Fibroblast of mammary gland (primary cell): ENCODE data around the gene VGLL2.
A peak's percentile ranks its signal among the peaks of the same experiment; 100 is the strongest.

Experiments
- DNase-seq: peaks from one replicate; pipeline ENCODE4 v3.0.0-alpha.2; 2010; ENCODE audit warnings: low read depth
- H3K4me3 ChIP-seq: 2 replicates; pipeline ENCODE4 v1.5.1; 2011; ENCODE audit warnings: low read depth, mild to moderate bottlenecking, low read length, moderate library complexity; ENCODE audit not compliant: control insufficient read depth
- TF ChIP-seq, protein P1 (sequence below): conservative IDR thresholded peaks from 2 replicates; pipeline ENCODE4 v1.5.1; 2011; ENCODE audit warnings: low read depth, low read length, inconsistent platforms; ENCODE audit not compliant: control insufficient read depth, insufficient read depth

Gene VGLL2

DNA sequence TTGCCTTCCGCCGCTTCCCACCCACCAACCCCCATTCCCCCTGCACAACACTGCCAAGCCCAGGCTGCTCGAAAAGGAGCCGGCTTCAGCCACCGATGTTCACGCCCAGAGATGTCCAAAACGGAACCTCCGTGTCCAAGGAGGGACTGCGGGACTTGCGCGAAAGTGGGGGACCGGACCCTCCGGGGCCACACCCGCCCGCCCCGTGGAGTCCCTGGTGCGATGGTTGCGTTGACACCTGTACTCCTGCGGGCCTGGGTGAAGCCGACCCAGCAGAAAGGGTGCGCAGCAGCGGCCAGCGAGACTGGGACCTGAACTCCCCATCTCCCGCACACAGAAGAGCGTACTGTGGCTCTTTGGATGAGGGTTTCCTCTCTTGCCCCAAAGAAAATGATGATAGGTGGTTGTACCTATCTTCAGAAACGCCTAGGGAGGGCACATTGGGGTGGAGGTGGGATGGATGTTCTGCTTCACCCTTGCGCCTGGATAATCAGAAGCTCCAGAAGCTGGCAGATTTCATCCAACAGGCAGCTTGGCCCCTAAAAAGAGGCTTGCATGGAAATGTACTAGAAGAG is 1.9 kb upstream of the VGLL2 start:
- TF ChIP-seq, protein P1, sequence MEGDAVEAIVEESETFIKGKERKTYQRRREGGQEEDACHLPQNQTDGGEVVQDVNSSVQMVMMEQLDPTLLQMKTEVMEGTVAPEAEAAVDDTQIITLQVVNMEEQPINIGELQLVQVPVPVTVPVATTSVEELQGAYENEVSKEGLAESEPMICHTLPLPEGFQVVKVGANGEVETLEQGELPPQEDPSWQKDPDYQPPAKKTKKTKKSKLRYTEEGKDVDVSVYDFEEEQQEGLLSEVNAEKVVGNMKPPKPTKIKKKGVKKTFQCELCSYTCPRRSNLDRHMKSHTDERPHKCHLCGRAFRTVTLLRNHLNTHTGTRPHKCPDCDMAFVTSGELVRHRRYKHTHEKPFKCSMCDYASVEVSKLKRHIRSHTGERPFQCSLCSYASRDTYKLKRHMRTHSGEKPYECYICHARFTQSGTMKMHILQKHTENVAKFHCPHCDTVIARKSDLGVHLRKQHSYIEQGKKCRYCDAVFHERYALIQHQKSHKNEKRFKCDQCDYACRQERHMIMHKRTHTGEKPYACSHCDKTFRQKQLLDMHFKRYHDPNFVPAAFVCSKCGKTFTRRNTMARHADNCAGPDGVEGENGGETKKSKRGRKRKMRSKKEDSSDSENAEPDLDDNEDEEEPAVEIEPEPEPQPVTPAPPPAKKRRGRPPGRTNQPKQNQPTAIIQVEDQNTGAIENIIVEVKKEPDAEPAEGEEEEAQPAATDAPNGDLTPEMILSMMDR = no peak
- no peak overlapping the region for H3K4me3 ChIP-seq
- DNase-seq = no peak

DNA sequence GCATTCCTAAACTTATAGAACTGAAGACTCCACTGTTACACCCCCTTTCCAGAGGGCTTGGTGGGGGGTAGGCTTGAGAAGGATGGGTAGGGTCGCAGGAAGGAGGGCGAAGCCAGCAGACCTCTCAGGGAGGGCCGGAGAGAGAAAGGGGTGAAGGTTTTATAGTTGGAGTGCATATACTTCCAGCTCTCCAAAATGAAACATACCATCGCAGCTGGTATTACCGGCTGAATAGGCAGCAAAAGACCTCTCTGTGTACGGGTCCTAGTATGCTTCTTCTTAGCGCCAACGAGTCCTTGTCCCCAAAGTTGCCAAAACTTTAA is 1.0 kb upstream of the VGLL2 start:
- DNase-seq = no peak
- TF ChIP-seq, protein P1 = no peak
- H3K4me3 ChIP-seq = no peak overlapping the region

DNA sequence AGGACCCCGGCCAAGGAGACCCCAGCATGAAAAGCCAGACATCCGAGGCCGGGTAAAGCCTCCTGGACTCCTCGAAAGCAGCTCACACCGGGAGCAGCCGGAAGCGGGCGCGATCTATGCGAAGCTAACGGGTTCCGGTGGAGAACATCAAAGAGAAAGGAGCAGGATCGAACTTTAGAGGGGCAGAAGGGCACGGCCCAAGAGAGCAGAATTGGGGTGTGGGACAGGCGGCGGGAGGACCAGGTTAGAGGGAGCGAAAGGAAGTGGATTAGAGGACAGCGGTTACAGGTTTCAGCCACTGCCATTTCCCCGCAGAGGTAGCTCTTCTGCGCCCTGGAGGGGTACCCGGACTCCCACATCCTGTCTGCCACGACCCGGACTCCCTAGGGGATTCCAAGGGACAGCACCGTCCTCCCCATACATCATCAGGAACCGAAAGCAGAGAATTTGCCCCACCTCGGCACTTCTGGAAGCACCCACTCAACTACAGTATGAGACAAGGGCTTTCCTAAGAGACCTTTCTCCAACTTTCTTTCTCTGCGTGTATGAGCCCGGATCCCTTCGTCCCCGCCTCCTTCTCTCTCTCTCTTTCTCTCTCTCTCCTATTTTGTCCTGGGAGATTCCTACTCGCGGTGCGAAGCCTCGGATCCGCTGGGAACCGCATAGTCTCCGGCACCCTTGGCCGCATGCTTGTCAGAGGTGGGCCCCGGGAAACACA is 507 bp upstream of the VGLL2 start:
- H3K4me3 ChIP-seq = peak overlapping the region; percentile 12
- TF ChIP-seq, protein P1 = no peak
- DNase-seq = no peak

DNA sequence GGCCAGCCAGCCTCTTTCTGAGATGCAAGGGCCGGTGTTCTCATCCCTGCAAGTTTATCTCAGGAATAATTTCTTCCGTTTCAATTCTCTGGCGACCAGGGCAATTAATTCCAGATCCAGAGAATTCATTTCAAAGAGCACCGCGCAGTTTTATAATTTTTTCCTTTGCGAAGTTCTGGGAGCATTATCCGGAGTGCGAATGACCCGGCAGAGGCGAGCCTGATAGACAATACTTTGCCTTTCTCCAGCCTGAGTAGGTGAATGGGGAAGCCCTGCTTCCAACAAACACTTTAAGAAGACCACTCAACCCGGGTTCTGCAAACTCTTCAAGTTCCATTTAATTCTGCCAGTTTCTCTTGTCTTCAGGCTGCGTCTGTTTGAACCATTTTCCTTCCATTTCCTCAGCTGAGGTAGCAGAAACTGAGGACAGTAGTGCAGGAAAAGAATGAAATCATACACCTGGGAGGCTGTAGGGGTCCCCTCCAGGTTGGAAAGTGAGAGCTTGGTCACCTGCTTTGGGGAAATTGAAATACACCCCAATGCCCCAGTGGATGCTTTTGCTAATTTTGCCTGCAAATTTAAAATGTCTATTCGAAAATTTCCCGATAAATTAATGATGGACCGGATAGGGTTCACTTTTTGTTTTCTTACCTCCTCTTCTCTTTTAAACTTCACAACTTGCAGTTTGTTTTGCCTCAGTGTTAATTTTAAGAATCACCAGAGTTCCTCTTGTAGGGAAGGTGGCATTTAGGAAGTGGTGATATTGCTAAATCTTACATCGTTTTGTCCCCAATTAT is 1.1 kb downstream of the VGLL2 start:
- TF ChIP-seq, protein P1 = no peak

DNA sequence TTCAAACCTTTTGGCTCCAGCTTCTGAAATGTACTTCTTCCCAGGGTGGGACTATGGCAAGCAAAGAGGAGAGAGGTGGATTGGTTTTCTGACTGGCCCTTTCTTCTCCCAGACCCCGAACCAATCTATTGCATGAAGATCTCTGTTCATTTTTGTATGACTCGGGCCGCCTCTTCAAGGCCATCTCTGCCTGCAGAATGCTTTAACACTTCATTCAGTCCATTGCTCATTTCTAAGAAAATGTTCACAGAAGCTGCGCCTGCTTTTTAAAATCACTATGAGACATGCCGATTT is 1.6 kb downstream of the VGLL2 start:
- no peak for DNase-seq
- no peak overlapping the region for H3K4me3 ChIP-seq
- TF ChIP-seq, protein P1 = no peak

More for the DNA sequence above, 1.1 kb downstream of the VGLL2 start:
- H3K4me3 ChIP-seq = no peak overlapping the region
- DNase-seq = no peak

DNA sequence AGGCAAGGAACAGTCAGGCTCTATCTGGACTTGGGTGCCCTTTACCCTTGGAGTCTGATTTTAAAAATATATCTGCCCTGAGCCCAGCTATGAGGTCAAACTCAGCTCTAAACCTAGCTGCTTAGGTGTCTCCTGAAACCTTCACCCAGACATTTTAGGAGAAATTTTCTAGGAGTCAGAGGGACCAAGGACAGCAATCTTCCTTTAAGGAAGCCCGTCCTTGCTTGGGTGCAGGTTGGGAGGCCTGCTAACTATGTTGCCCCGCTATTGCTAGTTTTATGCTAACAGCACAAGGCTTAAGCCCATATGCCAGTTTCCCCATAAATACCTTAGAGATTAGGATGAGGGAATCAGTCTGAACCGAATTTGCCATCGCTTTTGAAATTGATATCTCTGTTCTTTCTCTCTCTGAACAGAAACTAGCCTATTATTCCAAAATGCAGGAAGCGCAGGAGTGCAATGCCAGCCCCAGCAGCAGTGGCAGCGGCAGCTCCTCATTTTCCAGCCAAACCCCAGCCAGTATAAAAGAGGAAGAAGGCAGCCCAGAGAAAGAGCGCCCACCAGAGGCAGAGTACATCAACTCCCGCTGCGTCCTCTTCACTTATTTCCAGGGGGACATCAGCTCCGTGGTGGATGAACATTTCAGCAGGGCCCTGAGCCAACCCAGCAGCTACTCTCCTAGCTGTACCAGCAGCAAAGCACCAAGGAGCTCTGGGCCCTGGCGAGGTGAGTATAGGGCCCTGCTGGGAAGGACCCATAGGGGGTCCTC is 2.6 kb downstream of the VGLL2 start:
- TF ChIP-seq, protein P1 = peak; percentile 13
- no peak overlapping the region for H3K4me3 ChIP-seq
- DNase-seq = no peak
